Activated T-helper 17 cell treated with anti-CD3 and anti-CD28 coated beads, Interleukin-2, amount 50 U/mL, for 72 hours (primary cell): ENCODE measurements around the gene PAQR8. TPM values are rescaled to one million over a fixed set of nuclear protein-coding genes. Genes with fewer than 3 reads are reported as not detected.

Source experiments
- ATAC-seq: fragments of 150-1000 bp; cut with Tn5 transposase; replicated peaks from 2 replicates; pipeline ENCODE4 v1.10.0; 2021; ENCODE audit warnings: mild to moderate bottlenecking, moderate library complexity
- H3K27ac Mint-ChIP-seq: one replicate; pipeline ENCODE4 v1.8.0; 2022; ENCODE audit warnings: mixed read lengths
- H3K27me3 Mint-ChIP-seq: one replicate; pipeline ENCODE4 v1.8.0; 2022; ENCODE audit warnings: mixed read lengths
- H3K36me3 Mint-ChIP-seq: one replicate; pipeline ENCODE4 v1.8.0; 2022; ENCODE audit warnings: low read depth, mild to moderate bottlenecking, mixed read lengths
- H3K4me1 Mint-ChIP-seq: one replicate; pipeline ENCODE4 v1.8.0; 2022; ENCODE audit warnings: mixed read lengths
- H3K4me3 Mint-ChIP-seq: one replicate; pipeline ENCODE4 v1.8.0; 2022; ENCODE audit warnings: mild to moderate bottlenecking, mixed read lengths
- H3K9me3 Mint-ChIP-seq: one replicate; pipeline ENCODE4 v1.8.0; 2022; ENCODE audit warnings: mixed read lengths
- total RNA-seq, 2 donors: library from RNA; stranded (reverse); gene quantifications; one replicate each; pipeline ENCODE4 v1.2.3, GENCODE V29; 2022

Gene PAQR8
- total RNA-seq, 2 donors from 2014 or later: 5.7 to 9.2 TPM

DNA sequence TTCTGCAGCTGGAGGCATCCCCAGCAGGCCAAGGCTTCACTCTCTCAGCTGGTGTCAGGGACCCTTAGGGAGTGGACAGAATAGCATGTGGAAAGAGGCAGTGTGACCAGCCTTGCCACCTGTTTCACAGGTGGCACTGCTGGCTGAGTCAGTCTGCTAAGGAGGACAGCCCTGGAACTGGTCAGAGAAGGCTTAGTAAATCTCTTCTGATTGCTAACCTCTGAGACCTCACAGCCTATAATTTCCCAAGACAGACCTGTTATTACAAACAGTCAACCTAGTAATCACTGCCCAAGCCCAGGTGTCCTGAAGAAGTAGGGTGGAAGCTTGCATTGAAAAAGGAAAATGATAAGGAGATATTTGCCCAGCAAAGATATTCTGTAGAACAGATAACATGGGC is 26.4 kb upstream of the PAQR8 start:
- H3K27me3 Mint-ChIP-seq: no peaks in the 10 kb centered on the region
- peak overlapping the region; percentile 71 for H3K27ac Mint-ChIP-seq
- H3K9me3 Mint-ChIP-seq: no peaks in the 10 kb centered on the region
- H3K36me3 Mint-ChIP-seq: no peaks in the 10 kb centered on the region
- peaks cover 56% of the 10 kb centered on the region for H3K4me1 Mint-ChIP-seq
- H3K4me3 Mint-ChIP-seq: peak overlapping the region; percentile 50
- no peak for ATAC-seq

DNA sequence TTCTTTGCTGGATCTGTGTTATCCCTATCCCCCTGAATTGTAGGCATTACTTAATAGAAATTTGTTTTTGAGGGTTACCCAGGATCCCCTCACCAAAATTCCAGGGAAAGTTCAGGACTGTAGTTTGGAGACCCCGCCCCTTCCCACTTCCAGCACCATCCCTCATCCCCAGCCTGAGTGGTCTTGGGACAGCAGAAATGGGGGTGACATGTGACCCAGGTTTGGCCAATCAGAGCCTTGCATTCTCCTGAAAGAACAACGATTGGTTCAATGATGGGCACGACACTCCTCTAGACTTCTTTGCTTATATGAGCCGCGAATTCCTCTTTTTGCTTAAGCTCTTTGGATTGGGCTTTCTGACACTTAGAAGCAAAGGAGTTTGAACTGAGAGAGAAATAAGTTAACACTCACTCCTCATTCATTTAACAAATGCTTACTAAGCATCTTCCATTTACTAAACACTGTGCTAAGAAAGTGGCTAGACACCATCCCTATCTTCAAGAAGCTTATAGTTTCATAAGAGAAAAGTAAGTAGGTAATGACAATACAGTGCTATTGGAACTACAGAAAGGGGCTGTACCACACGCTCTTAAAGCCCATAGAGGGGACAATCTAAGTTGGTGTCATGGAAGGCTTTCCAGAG is 24.9 kb upstream of the PAQR8 start:
- Mint-ChIP-seq H3K27me3 (no peaks in the 10 kb centered on the region), H3K9me3 (no peaks in the 10 kb centered on the region), H3K4me1 (peaks cover 60% of the 10 kb centered on the region), H3K36me3 (no peaks in the 10 kb centered on the region), H3K27ac (peak overlapping the region; percentile 60), H3K4me3 (peak overlapping the region; percentile 50)
- ATAC-seq: peak; percentile 46

DNA sequence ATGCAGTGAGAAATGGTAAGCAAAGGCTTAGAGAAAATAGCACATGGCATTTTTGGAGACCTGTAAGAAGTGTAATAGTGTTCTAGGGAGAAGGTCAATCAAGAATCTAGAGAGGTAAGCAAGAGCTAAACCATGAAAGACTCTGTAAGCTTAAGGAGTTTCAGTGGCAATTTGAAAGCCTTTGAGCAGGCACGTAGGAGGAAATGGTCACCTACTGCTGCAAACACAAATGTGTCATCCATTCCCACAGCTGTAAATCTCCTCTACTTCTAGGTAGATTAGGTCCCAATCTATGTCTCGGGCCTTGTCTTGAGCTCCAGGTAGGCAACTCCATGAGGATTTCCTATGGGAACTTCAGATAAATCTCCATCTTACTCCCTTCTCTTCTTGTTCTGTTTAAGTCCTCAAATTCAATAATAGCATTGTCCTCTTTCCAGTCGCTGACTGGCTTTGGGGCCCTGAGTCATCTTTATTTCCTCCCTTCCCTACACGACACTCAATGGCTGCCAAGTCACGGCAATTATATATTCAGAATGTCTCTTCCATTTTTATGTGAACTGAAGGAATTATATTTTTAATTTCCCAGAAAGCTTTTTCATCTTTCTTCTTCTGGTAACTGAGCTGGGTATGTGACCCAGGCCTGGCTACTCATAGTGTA is 24.2 kb upstream of the PAQR8 start:
- peak; percentile 88 for ATAC-seq
- H3K36me3 Mint-ChIP-seq: no peaks in the 10 kb centered on the region
- no peaks in the 10 kb centered on the region for H3K27me3 Mint-ChIP-seq
- H3K9me3 Mint-ChIP-seq: no peaks in the 10 kb centered on the region
- H3K4me3 Mint-ChIP-seq: peak overlapping the region; percentile 50
- H3K27ac Mint-ChIP-seq: peak overlapping the region; percentile 60
- peaks cover 55% of the 10 kb centered on the region for H3K4me1 Mint-ChIP-seq

DNA sequence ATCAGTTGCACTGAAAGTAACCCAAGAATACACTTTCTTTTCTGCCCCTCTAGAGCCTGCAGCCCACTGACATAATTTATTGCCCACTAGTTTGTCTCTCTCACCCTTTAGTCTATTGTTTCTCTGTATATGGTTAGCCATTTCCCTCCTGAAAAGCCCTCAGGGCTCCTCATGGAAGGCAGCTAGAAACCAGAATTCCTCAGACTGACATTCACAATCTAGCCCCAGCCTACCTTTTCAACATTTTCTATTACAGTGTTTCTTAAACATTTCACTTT is 21.4 kb upstream of the PAQR8 start:
- no peak overlapping the region for H3K4me3 Mint-ChIP-seq
- no peaks in the 10 kb centered on the region for H3K27me3 Mint-ChIP-seq
- H3K4me1 Mint-ChIP-seq: peaks cover 32% of the 10 kb centered on the region

DNA sequence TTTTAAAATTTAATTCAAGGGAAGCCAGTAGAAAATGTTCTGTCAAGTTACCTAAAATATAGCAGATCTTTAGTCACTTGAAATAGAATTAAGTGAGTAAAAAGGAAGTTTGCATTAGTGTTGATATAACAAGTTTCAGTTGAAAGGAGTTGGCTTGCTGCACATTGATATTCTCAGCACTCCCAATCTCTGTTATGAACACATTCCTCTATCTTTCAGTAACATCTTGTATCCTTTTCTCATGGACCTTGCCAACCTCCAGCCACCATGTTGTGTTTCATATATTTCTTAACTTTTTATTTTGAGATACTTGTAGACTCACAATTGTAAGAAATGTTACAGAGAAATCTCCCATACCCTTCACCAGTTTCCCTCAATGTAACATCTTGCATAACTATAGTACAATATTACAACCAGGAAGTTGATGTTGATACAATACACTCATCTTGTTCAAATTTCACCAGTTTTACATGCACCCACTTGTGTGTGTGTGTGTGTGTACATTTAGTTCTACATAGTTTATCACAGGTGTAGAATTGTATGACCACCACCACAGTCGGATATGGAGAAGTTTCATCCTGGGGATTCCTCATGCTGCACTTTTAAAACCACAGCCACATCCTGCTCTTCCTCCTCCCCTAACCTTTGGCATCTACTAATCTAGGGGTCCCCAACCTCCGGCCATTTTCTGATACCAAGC is 20.2 kb upstream of the PAQR8 start:
- no peak for ATAC-seq
- no peaks in the 10 kb centered on the region for H3K9me3 Mint-ChIP-seq

More for the DNA sequence above, 21.4 kb upstream of the PAQR8 start:
- Mint-ChIP-seq H3K36me3 (no peaks in the 10 kb centered on the region), H3K9me3 (no peaks in the 10 kb centered on the region), H3K27ac (no peak overlapping the region)
- ATAC-seq: no peak

DNA sequence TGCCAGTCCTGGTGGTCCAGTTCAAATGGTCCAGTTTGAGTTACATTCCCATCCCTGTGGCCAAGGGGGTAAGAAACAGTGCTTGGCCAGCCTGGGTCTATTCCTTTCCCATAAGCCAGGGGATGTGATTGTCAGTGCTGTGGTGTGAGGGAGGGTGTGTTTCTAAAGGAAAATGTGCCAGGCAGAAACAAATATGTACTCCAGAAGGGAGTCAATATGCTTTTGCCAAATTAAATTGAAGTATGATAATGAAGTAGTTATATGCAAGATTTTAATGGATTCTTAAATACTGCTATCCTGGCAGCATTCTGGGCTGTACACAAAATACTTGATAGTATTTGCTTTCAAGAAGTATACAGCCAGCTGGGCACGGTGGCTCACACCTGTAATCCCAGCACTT is 16.6 kb upstream of the PAQR8 start:
- peaks cover 8% of the 10 kb centered on the region for H3K4me1 Mint-ChIP-seq
- ATAC-seq: no peak
- H3K27ac Mint-ChIP-seq: no peak overlapping the region
- no peaks in the 10 kb centered on the region for H3K27me3 Mint-ChIP-seq
- H3K36me3 Mint-ChIP-seq: no peaks in the 10 kb centered on the region
- H3K4me3 Mint-ChIP-seq: no peak overlapping the region
- no peaks in the 10 kb centered on the region for H3K9me3 Mint-ChIP-seq

More for the DNA sequence above, 20.2 kb upstream of the PAQR8 start:
- no peak overlapping the region for H3K4me3 Mint-ChIP-seq
- H3K27me3 Mint-ChIP-seq: no peaks in the 10 kb centered on the region
- no peaks in the 10 kb centered on the region for H3K36me3 Mint-ChIP-seq
- peaks cover 22% of the 10 kb centered on the region for H3K4me1 Mint-ChIP-seq
- no peak overlapping the region for H3K27ac Mint-ChIP-seq

DNA sequence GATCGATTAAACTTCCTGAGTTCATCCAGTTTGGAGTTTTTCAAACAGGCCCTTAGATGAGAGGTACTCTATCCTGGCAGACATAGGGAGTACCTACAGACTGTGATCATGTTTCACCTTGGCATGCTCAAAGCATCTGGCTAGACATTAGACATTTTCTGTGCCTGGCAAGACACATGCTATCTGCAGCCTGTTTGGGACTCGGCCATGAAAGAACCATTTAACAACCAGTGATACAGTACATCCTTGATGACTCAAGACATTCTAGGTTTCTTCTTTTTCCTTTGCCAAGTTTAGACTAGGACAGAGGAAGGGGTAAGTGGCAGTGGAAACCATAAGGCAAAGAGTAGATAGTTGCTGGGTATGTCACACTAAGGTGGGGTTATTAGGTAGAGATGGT is 15.4 kb upstream of the PAQR8 start:
- Mint-ChIP-seq H3K4me3 (no peak overlapping the region), H3K4me1 (peaks cover 14% of the 10 kb centered on the region), H3K27ac (no peak overlapping the region), H3K27me3 (no peaks in the 10 kb centered on the region), H3K36me3 (no peaks in the 10 kb centered on the region), H3K9me3 (no peaks in the 10 kb centered on the region)
- no peak for ATAC-seq

DNA sequence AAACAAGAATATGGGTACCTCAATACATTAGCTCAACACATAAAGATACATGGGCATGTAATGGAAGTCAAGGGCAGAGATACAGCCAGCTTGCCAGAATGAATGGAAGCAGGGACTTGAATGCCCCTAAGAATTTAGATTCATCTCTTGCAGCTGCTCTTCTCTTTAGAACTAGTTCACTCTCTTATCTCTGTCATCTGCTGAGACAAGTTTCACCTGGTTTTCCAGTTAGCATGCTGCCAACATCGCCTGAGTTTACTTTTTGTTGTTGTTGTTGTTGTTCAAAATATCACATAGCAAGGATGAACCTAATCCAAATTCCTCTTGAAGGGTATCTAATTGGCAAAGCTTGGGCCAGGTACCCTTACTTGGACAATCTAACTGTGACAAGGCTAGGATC is 14.1 kb upstream of the PAQR8 start:
- no peak for ATAC-seq
- Mint-ChIP-seq H3K36me3 (no peaks in the 10 kb centered on the region), H3K27ac (no peak overlapping the region), H3K9me3 (no peaks in the 10 kb centered on the region), H3K27me3 (no peaks in the 10 kb centered on the region), H3K4me1 (peaks cover 18% of the 10 kb centered on the region), H3K4me3 (no peak overlapping the region)

DNA sequence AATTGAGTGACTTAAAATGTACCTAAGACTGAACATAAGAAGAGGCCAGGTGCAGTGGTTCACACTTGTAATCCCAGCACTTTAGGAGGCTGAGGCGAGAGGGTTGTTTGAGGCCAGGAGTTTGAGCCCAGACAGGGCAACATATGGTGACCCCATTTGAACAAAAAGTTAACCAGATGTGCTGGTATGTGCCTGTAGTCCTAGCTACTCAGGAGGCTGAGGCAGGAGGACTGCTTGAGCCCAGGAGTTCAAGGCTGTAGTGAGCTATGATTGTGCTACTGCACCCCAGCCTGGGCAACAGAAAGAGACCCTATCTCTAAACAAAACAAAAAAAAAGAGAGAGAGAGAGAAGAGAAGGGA is 10.1 kb upstream of the PAQR8 start:
- Mint-ChIP-seq H3K27me3 (no peaks in the 10 kb centered on the region), H3K4me3 (no peak overlapping the region), H3K36me3 (no peaks in the 10 kb centered on the region), H3K9me3 (no peaks in the 10 kb centered on the region), H3K27ac (peak overlapping the region; percentile 70), H3K4me1 (peaks cover 18% of the 10 kb centered on the region)
- no peak for ATAC-seq

DNA sequence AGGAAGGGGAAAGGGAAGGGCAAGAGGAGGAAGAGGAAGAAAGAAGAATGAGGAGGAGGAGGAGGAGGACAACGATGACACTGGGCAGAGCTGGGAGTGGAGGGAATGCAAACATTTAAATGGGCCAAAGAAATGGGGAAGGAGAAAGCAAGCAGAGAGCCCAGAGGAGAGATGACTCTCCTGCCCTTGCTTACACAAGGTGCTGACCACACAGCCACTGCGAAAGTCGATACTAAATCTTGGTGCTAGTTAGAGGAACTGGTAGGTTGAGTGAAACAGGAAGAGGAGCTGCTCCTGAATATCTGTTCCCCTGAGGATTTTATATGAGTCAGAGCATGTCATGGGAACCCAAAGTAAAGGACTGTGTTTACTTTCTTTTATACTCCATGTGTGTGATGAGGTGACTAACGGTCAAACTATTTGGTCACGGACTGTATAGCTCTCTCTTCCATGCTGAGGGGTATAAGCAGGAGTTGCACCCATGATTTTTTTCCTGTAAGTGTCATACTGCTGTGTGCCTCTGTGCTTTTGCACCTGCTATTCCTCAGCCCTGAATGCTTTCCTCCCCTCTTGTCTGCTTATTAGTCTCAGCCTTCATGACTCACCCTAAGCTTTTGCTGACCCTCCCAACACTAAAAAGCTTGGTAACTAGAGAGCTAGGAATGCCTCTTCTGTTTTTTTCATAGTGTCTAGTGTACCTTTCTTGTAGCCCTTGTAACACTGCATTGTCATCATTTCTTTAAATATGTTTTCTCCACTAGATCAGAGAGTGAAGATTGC is 9.5 kb upstream of the PAQR8 start:
- peak overlapping the region; percentile 70 for H3K27ac Mint-ChIP-seq
- no peaks in the 10 kb centered on the region for H3K36me3 Mint-ChIP-seq
- H3K27me3 Mint-ChIP-seq: no peaks in the 10 kb centered on the region
- peak; percentile 67 for ATAC-seq
- peaks cover 18% of the 10 kb centered on the region for H3K4me1 Mint-ChIP-seq
- no peaks in the 10 kb centered on the region for H3K9me3 Mint-ChIP-seq
- H3K4me3 Mint-ChIP-seq: no peak overlapping the region

DNA sequence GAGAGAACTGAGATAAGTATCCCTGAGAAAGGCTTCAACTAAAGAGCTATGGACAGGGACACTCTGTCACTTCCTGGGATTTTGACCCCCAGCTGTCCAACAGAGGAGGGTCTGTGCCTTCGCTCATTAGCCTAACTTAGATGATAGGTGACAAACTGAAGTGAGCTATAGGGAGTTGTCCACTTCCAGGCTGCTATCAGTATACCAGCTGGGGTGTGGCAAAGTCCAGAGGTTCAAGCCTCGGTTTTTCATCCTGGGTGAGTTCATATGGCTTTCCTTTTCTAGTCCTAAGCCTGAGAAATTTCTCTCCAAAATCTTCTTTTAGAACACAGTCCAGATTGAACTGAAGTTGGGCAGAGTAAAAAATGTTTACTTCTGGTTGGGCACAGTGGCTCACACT is 5.9 kb upstream of the PAQR8 start:
- no peaks in the 10 kb centered on the region for H3K36me3 Mint-ChIP-seq
- peaks cover 11% of the 10 kb centered on the region for H3K4me1 Mint-ChIP-seq
- H3K4me3 Mint-ChIP-seq: no peak overlapping the region
- H3K27ac Mint-ChIP-seq: no peak overlapping the region
- no peaks in the 10 kb centered on the region for H3K27me3 Mint-ChIP-seq
- no peak for ATAC-seq
- no peaks in the 10 kb centered on the region for H3K9me3 Mint-ChIP-seq

DNA sequence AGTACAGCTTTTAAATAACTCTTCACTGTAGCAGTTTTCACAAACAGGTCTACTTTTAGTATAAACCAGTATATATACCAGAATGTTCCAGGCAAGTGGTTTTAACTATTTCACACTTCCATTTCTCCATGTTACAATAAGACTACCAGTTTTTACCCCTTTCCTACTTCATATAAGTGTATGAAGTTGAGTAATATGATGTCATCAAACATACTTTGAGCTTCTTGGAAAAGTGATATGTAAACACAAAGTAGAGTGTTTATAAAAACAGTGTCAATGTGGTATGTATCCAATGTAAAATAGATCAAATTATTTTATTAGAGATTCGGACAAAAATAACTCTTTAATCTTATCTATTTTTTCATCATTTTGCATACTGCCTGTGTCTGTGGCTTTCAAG is 2.5 kb upstream of the PAQR8 start:
- Mint-ChIP-seq H3K36me3 (no peaks in the 10 kb centered on the region), H3K27ac (no peak overlapping the region), H3K4me1 (peaks cover 19% of the 10 kb centered on the region), H3K4me3 (no peak overlapping the region), H3K9me3 (no peaks in the 10 kb centered on the region), H3K27me3 (no peaks in the 10 kb centered on the region)
- ATAC-seq: no peak

DNA sequence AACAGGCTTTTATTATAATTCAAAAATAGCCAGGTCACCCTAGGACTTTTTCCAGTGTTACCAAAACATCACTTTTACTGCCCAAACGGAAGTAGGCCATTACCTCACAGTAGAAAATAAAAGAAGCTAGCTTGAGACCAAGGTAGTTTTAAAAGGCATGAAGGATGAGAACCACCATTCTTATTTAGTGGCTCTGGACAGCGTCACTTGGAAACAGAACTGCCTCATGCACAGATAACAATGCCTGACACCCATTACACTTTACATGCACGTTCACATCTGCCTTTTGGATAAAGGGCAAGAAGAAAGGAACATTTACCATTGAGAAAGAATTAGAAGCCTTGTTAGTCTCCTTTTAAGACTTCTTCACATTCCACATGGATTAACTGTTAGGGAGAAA is 1.9 kb upstream of the PAQR8 start:
- Mint-ChIP-seq H3K4me3 (no peak overlapping the region), H3K36me3 (no peaks in the 10 kb centered on the region), H3K27ac (no peak overlapping the region), H3K27me3 (no peaks in the 10 kb centered on the region), H3K9me3 (no peaks in the 10 kb centered on the region), H3K4me1 (peaks cover 24% of the 10 kb centered on the region)
- no peak for ATAC-seq

DNA sequence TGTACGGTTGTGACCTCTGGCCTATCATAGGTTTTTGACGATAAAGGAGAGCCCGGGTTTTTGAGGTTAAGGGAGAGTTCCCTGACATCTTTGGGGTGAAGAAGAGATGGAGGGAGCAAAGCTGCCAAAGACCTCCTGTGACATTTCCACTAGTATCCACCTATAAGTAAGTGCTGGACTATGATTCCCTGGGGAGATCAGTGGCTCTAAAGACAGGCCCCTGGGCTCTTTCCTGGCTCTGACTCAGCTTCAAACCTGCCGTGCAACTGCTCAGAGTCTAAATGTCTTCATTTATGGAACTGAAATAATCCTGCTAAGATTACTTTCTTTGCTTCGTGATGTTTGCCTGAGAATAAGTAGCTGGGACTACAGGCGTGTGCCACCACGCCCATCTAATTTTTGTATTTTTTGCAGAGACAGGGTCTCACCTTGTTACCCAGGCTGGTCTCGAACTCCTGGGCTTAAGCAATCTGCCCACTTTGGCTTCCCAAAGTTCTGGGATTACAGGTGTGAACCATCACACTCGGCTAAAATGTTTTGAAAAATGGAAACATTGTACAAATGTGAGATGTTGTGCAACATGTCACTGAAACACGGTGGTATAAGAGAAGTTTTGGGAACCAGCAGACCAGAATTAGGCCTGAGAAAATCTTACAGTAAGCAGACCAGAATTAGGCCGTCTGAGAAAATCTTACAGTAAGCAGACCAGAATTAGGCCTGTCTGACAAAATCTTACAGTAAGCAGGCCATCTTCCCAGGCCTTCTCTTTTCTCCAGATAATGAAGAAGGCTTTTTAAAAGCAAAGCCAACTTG is 1.1 kb upstream of the PAQR8 start:
- no peak for ATAC-seq
- peaks cover 24% of the 10 kb centered on the region for H3K4me1 Mint-ChIP-seq
- peak overlapping the region; percentile 83 for H3K4me3 Mint-ChIP-seq
- no peaks in the 10 kb centered on the region for H3K27me3 Mint-ChIP-seq
- peak overlapping the region; percentile 85 for H3K27ac Mint-ChIP-seq
- H3K36me3 Mint-ChIP-seq: peaks cover under 1% of the 10 kb centered on the region
- H3K9me3 Mint-ChIP-seq: no peaks in the 10 kb centered on the region
